BJ (cell line): ENCODE data around the gene PTPRM. TPM values are rescaled to one million over a fixed set of nuclear protein-coding genes. Genes with fewer than 3 reads are reported as not detected.

Source experiments
- CTCF ChIA-PET: fragments of 350-600 bp; formaldehyde crosslinking; extraction: SDS; loops from one replicate; lab custom pipeline; 2021; ENCODE audit warnings: antibody characterized with exemption, inconsistent platforms; lab: Yijun Ruan, JAX
- POLR2A ChIA-PET: fragments of 300-600 bp; sonication (Branson Sonifier 250); formaldehyde crosslinking; extraction: SDS; loops from one replicate; lab custom pipeline; 2021; ENCODE audit warnings: antibody characterized with exemption; lab: Charles Lee
- DNase-seq: peaks from one replicate; pipeline ENCODE4 v3.0.0-alpha.2; 2011; ENCODE audit warnings: low read depth
- H3K27me3 ChIP-seq: 2 replicates; pipeline ENCODE4 v1.6.0; 2011; ENCODE audit warnings: low read length; ENCODE audit not compliant: control insufficient read depth, insufficient read depth
- H3K36me3 ChIP-seq: 2 replicates; pipeline ENCODE4 v1.5.1; 2011; ENCODE audit warnings: low read length; ENCODE audit not compliant: control insufficient read depth, insufficient read depth
- H3K4me3 ChIP-seq: 2 replicates; pipeline ENCODE4 v1.5.1; 2011; ENCODE audit warnings: low read depth, mild to moderate bottlenecking, control low read depth, low read length
- CTCF ChIP-seq: IDR thresholded peaks from 2 replicates; pipeline ENCODE4 v1.5.1; 2011; ENCODE audit warnings: low read depth, mild to moderate bottlenecking, control low read depth, inconsistent platforms, low read length, moderate library complexity; ENCODE audit not compliant: insufficient read depth
- polyA plus RNA-seq: library from polyadenylated mRNA; depleted of rRNA; stranded (reverse); fragments of >200 nt; gene quantifications from 2 replicates; pipeline ENCODE4 v1.2.3, GENCODE V29; 2011

Gene PTPRM
- polyA plus RNA-seq, 1 experiment: 149 TPM

GRCh38 chr18:8298186-8298585, 731.1 kb downstream of the PTPRM start:
- DNase-seq: no peak
- ChIA-PET CTCF (interaction anchor here (0.5 to 1.9 kb wide), 5 partner anchors 9 to 244 kb away, joined by 3 to 5 read pairs (median 3); no protein-coding TSS in a partner anchor), POLR2A (no interaction called here)
- no peak for TF ChIP-seq CTCF
- Histone ChIP-seq H3K36me3 (no peaks in the 10 kb centered on the region), H3K4me3 (no peak overlapping the region), H3K27me3 (no peaks in the 10 kb centered on the region)

GRCh38 chr18:8299054-8299980, 732.2 kb downstream of the PTPRM start:
- ChIA-PET POLR2A (no interaction called here), CTCF (interaction anchor here (0.7 to 1.9 kb wide), 3 partner anchors 10 to 243 kb away, joined by 3 to 5 read pairs (median 3); no protein-coding TSS in a partner anchor)
- DNase-seq: no peak
- H3K4me3 ChIP-seq: no peak overlapping the region
- no peak for TF ChIP-seq CTCF
- no peaks in the 10 kb centered on the region for H3K36me3 ChIP-seq
- H3K27me3 ChIP-seq: no peaks in the 10 kb centered on the region

- no peaks in the 10 kb centered on the region for H3K27me3 ChIP-seq
- no peak for TF ChIP-seq CTCF
- H3K4me3 ChIP-seq: no peak overlapping the region
- ChIA-PET POLR2A (no interaction called here), CTCF (interaction anchor here (0.6 kb wide), 1 partner anchor 180 kb away, joined by 3 read pairs; no protein-coding TSS in a partner anchor)
- H3K36me3 ChIP-seq: no peaks in the 10 kb centered on the region
- DNase-seq: no peak
Measured at GRCh38 chr18:8300751-8301410, 733.8 kb downstream of the PTPRM start.

- CTCF ChIA-PET: interaction anchor here (0.6 kb wide), 1 partner anchor 179 kb away, joined by 3 read pairs; no protein-coding TSS in a partner anchor
- no peak for TF ChIP-seq CTCF
- Histone ChIP-seq H3K27me3 (no peaks in the 10 kb centered on the region), H3K4me3 (no peak overlapping the region), H3K36me3 (no peaks in the 10 kb centered on the region)
- POLR2A ChIA-PET: no interaction called here
- DNase-seq: no peak
Measured at GRCh38 chr18:8301427-8302172, 734.5 kb downstream of the PTPRM start.
